NCI-H2196 treated with DMSO at 0.1 percent for 48 hours (cell line): ENCODE data around the gene CFAP97D2.
"Not testable (repeated sequence)": the region's sequence is repeated elsewhere in the genome, so short reads cannot be mapped to it uniquely, and the experiment has no call there.

ENCODE experiments used
- DNase-seq: peaks from one replicate; lab custom pipeline; 2025; ENCODE audit not compliant: unreplicated experiment; lab: John Stamatoyannopoulos, UW

CFAP97D2 gene

DNA sequence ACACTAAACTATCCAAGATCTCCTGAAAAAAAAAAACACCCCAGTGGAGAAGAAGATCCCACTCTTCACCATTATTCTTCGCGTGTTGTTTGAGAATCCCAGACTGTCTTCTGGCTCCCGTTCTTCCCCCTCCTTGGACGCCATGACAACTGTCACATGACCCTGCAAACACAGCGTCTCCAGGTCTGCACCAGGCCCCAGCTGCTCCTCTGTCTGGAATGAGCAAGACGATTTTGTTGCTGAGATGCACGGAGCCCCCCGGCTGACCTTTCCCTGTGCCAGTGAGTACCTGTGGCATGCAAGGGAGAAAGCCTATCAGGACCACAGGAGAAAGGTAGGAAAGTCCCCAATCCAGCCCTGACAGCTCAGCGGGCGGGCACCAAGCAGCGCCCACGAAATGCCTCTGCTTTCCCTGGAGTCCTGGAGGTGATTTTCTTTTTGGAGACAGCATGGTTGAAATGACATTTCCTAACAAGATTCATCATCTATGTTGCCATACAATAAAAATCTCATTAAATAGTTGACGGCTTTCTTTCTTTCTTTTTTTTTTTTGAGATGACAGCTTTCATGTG, at the start of gene CFAP97D2:
CFAP97D2 (plus strand) TSS at position 171 of the 572 bp plus-strand sequence; CDS start at position 245, 74 bp downstream.
- DNase-seq: no peak

GRCh38 chr13:114129649-114130062, 49.4 kb upstream of the CFAP97D2 start:
- no peak for DNase-seq

DNA sequence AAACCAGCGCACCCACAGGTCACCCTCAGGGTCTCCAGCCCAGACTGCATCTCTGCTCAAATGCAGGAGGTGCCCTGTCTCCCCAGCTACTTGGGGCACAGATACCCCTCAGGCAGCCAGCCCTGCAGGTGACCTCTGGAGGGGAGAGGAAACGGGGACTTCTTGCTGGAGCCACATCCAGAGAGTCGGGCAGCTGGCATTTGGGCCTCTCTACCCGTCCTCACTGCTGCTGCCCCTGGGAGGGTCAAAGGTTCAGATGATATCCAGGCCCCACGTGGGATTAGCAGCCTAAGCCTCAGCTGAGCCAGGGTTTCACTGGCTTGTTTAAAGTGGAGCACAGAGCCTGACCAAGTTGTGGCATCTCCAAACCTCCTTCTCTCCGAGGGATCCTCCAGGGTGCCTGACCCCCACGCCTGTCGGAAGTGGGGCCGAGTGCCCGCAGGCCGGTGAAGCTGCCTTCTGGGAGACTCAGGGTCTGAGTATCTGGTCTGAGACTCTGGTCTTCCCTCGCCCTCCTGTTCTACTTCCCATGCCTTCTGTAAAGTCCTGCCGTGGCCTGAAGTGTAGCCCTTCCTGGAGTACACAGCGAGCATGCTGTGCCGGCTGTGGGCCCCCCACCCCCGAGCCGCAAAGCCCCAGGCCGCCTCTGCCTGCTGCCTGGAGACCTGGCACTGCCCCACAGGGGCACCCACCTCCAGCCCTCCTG, 48.8 kb upstream of the CFAP97D2 start:
- no peak for DNase-seq

DNA sequence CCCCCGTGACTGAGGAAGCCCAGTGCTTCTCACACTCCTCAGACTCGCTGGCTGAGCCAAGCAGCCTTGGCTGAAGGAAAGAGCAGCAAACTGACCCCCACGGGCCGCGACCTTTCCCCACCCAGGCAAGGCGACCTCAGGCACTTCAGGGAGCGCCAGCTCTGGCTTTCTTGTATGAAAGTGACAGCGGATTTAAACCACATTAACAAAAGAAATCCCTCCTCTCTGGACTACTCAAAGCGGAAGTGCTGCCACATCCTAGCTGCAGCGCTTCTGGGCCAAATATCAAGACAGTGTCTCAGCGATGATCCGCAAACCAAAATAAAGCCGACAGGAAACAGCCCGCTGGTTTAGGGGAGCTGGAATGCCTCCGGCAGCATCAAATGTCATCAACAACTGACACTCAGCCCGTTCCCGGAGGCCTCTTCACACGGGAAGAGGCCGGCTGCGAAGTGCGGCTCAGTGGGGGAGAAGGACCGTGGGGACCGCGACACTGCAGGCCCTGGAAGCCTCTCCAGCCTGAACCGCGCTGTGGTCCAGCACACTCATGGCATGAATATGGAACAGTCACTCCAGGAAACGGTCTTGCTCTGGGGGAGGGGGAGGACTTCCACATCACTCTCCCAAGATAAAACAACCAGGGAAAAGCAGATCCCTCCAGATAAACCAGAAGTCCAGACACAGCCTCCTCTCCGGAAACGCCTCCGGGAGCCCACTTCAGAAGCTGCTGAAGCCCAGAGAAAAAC, 48.0 kb upstream of the CFAP97D2 start:
- no peak for DNase-seq

GRCh38 chr13:114131583-114132418, 47.3 kb upstream of the CFAP97D2 start:
- no peak for DNase-seq

DNA sequence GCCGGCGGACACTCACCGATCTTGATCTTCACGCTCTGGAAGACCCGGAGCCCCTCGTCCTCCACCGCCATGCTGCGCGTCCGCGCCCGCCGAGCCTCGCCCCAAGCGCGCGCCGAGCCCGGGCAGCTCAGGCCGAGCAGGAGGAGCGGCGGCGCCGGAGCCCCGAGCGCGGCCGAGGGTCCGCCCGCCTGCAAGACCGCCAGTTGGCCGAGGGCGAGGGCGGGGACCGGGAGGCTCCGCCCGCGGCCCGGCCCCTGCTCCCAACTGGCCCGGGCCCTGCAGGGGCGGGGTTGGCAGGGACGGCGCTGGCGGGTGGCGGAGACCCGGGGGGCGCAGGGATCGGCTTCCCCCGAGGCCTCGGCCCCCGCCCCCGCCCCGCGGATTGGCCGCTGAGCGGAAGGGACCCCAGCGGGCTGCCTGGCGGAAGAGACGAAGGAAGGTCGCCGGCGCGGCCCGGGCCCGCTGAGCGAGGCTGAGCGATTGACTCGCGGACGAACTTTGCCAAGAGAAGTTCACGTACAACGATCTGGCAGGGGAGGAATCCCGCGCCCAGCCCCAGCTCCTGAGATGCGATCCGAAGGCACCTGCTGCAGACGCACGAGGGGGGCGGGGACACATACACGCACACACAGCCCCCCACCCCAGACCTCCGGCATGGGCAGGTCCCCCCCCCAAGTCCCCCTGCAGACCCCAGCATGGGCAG, 46.5 kb upstream of the CFAP97D2 start, which contains the start of gene RASA3:
RASA3 (minus strand) TSS at position 205 of the 703 bp plus-strand sequence; CDS start at position 71, 134 bp downstream.
- DNase-seq: peak; percentile 18

- DNase-seq: not testable (repeated sequence)
Measured at GRCh38 chr13:114133126-114133525, 45.9 kb upstream of the CFAP97D2 start.

DNA sequence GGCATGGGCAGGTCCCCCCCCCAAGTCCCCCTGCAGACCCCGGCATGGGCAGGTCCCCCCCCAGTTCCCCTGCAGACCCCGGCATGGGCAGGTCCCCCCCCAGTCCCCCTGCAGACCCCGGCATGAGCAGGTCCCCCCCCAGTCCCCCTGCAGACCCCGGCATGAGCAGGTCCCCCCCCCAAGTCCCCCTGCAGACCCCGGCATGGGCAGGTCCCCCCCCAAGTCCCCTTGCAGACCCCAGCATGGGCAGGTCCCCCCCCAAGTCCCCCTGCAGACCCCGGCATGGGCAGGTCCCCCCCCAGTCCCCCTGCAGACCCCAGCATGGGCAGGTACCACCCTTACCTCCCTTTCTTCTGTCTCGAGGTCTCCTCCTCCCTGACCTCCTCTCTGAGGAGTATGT, 45.5 kb upstream of the CFAP97D2 start:
- DNase-seq: not testable (repeated sequence)

DNA sequence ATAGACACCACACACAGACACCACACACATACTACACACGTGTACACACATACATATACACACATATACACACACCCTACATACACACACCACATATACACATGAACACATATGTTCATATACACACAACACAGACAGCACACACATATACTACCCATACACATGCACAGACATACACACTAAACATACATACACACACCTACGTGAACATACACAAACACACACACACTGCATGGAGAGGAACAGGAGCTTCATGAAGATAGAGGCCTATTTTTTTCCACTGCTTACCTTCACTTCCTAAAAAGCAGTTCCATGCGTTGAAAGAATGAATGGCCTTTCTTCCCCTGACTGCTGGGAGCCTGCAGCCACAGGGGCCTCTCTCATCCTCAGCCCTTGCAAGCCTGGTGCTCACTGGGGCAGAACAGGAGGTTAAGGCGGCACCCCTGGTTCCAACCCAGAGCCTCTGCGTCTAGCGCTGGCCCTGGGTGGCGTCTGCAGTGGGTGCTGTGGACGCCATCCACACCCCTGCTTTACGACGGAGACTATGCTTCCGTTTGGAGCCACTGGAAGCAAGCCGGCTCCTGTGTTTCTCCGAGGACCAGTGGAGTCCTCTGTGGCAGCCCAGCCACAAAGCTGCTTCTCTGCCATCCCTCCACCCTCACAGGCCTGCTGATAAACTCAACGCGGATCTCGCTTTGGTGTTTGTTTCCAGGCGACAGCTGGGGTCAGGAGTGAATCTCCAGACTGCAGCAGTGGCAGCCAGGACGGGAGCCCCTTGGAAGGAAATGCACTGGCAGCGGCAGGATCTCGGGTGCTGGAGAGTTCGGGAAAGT, 44.7 kb upstream of the CFAP97D2 start:
- no peak for DNase-seq

DNA sequence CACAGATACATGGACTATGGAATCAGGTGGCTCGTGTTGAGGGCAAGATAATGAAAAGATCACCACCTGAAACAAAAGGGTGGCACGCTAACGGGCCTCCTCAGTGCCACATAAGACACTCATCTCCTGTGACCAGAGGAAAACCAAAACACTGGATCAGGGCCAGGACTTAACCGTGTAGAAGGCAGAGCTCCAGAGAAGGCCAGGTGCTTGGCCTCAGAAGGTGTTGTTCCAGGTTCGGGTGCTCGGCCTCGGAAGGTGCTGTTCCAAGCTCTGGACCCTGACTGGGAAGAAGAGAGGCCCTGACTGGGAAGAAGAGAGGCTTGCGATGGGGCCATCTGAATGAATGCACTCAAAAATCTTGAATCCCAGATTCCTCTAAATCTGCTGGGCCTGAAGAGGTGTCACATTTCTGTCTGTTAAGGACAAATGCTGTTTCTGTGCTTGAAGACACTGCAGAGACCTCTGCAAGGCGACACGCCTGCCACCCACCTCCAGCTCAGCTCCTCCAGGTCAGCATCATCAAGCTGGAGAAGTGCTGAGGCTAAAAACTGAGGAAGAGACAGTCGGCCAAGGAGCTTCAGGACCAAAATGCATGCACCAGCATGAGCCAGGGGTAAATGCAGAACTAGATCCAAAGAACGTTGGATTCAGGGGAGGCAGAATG, 44.0 kb upstream of the CFAP97D2 start:
- DNase-seq: no peak

DNA sequence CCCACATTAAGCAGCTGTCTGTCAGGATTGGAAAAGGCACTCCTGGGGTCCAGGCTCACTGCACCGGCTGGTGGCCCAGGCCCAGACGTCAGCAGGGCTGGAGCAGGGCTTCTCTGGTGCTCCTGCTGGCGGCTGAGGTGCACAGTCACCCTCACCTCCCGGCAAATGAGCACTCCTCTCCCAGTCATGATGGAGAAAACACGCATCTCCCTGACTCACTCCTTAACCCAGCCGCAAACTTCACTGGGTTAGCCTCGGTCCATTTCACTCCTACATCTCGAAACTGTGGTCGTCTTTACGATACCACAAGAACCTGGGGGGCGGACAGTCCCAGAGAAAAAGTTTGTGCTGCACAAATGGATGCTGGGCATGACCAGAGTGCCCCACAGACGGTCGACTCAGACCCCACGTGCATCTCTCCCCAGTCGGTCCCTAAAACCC, 43.3 kb upstream of the CFAP97D2 start:
- no peak for DNase-seq

GRCh38 chr13:114136576-114136975, 42.5 kb upstream of the CFAP97D2 start:
- no peak for DNase-seq

GRCh38 chr13:114140131-114140905, 38.7 kb upstream of the CFAP97D2 start:
- no peak for DNase-seq

DNA sequence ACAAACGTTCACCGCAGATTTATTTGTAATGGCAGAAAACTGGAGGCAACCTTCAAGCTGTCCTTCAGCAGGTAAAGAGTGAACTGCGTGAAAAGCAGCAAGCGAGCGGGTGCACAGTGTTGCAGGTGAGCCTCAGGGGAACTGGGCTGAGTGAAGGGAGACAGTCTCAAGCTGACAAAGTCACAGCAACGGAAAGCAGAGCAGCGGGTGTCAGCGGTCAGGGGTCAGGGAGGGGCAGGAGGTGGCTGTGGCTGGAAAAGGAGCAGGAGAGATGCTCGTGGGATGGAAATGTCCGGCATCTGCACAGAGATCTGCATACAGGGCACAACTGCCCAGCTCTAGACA, 38.2 kb upstream of the CFAP97D2 start:
- DNase-seq: no peak

- no peak for DNase-seq
Measured at GRCh38 chr13:114141261-114141996, 37.6 kb upstream of the CFAP97D2 start.

GRCh38 chr13:114142137-114142550, 36.9 kb upstream of the CFAP97D2 start:
- DNase-seq: no peak

DNA sequence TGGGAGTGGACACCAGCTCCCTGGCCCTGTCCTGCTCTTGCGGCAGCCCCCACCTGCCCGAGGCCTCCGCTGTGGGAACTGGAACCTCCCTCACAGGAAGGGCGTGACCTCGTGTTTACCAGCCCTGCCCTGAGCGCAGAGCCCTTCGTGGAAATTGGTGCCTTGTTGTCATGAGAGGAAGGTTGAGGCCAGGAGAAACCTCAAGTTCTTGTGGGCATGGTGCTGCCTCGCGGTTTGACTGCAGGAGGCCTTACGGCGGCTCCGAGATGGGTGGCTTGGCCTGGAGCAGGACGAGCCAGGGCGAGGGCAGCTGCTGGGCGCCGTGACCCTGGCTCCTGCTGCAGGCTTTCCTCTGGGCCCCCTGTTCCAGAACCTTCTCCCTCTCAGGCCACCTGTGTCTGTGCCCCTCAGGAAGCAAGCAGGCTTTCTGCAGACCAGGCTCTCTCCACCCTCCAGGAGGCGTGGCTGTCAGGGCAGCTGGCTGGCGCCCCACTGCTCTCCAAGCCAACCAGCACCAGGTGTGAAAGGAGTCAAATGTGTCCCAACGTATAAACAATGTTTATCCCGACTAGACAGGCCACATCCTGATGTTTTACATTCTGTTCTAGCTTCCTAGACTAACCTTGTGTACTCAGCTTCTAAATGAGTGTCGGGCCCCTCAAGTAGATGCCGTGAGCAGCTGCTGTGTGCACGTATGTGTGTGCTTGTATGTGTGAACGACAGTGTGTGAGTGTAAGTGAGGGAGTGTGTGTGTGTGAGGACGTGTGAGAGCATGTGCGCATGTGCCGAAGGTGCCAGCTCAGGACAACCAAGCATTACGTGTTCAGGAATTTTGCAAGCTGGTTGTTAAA, 36.2 kb upstream of the CFAP97D2 start:
- peak; percentile 45 for DNase-seq
